ENCODE data around the gene TLR10.
"Not testable (repeated sequence)": the region's sequence is repeated elsewhere in the genome, so short reads cannot be mapped to it uniquely, and the experiment has no call there.

The TLR10 gene

DNA sequence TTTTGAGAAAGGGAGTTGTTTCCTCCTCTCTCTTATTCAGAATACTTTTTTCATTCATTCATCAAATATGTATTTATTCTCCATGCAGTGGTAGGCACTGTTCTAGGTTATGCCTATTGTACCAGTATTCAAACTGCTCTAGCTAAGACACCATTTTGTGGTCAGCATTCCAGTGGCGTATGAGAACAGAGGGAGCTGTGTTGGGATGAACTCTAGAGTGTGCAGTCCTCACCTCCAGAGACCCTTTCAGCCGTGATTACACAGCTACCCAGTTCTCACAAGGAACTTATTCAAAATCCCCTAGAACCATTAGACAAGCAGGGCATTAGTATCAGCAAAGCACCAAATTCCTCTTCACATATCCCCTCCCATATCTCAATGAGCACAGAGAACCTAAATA, 17.6 kb upstream of the TLR10 start:
- no peak for DNase-seq

DNA sequence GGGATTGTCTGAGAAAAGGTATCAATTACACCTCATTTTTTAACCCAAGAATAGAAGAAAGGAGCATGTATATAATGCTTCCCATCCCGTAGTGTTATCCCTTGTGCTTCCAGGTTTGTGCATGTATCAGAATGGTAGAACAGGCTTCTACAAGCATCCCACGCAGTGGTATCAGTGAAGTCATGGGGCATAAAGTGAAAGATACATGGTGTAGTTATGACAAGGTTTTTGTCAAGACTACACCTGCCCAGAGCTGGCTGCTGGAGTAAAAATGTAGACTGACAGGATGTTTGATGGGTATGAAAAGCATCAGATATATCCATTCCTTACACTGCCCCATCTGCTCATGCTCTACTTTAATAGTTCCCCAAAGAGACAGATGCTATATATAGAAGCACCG, 12.3 kb upstream of the TLR10 start:
- no peak for DNase-seq

DNA sequence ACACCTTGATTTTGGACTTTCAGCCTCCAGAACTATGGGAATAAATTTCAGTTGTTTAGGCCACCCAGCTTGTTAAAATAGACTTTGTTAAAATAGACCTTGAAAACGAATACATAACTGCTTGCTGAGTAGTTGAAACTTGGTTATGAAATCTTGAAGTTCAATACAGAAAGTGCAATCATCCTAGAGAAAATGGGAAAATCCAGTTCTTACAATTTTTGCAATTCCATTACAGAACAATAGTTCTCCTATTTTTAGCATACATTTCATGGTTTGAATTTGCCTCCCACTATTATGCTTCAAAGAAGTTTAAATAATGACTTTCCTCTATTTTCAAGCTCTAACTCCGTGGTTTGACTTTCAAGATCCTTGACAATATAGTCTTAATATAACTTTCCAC, 11.3 kb upstream of the TLR10 start:
- no peak for DNase-seq

DNA sequence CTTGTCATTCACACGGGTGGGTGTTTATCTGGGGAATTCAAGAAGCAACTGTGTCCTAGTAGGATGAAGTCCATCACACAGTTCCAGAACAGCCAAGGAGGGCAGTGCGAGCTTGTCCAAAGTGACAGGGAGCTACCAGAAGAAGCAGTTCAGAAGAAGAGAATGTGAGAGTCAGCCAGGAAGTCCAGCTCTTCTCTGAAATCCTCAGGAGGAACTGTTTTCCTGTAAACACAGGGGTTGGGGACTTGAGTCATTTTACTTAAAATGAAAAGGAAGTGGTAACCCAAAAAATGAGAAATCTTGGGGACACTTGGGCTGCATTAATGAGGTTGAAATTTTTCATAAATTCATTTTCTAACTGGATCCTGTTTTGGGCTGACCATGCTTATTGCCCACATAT, 8.2 kb upstream of the TLR10 start:
- no peak for DNase-seq

DNA sequence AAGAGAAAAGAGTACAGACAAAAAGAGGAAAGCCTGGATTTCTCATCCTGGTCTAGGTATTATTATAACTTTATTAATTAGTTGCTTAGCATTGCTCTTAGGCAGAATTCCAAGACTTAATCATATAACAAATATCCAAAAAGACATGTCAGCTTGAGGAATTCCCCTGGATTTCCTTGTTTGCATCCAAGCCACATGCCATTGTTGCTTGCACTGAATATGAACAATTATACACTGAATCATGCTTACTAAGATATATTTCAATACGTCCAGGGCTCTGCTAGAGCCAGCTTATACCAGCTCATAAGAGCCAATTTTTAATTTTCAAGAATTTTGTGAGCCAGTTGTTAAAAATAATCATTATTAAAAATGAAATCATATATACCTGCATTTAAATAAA, 5.5 kb upstream of the TLR10 start:
- no peak for DNase-seq

DNA sequence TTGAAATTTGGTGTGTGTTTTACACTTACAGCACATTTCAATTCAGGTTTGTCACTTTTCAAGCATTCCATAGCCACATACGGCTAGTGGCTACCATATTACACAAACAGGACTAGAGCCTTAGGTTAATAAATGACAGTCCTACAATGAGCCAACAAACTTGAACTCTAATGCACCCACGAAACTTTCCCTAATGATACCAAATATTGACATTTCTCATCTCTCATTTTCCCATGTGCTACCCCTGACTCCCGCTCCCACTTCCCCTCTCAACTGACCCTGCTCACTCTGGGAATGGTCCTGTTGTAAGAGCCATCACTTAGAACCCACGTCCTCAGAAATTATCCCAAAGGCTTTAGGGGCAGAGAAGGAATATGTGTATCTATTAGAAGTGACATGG, 4.9 kb upstream of the TLR10 start:
- no peak for DNase-seq

DNA sequence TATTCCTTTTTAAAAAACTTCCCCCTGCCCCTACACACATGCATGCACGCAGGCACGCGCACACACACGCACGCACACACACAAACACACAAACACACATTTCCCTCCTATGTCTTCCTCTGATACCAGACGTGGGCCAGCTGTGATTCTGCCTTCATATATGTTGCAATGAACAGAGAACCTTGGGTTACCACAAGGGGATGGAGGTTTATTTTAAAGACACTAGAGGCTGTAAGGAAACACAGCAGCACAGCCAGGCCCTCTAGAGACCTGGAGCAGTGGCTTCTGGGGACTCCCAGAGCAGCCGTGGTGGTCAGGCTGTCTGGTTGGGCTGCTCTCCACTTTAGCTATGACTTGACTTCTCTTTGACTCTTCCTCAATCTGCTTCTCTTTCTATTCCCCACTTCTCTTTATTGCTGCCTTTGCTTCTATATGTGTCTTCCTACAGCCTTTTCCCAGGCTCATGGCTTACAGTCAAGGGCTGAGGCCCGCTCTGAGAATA, 3.2 kb upstream of the TLR10 start:
- DNase-seq, result no peak

DNA sequence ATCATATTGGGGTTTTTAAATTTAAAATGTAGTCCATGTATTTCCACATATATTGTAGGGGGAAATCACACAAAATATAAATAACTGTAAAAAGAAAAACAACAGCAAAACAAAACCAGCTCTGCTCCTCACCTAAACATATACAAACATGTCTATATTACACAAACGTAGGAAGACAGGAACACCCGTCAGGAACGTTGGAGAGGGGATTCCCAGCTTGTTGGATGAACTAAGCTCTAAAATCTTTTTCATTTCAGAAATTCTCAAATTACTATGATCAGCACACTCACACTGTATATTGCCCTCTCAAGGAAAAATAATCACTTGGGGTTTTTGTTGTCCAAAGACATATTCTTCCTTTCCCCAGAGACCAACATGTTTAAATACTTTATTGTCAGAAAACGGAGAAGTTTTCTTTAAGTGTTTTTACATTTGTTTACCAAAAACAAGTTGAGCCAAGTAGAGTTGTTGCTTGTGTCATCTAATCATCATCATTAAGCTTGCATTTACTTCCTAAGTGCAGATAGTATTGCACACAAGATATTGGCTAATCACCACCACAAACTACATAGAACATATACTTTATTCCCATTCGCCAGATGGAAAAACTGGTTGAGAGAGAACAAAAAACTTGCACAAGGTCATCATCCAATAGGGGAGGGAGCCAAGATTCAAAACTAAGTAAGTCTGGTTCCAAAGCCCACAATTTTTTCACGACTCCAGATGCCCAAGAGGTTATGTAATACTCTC, 2.4 kb upstream of the TLR10 start:
- no peak for DNase-seq

DNA sequence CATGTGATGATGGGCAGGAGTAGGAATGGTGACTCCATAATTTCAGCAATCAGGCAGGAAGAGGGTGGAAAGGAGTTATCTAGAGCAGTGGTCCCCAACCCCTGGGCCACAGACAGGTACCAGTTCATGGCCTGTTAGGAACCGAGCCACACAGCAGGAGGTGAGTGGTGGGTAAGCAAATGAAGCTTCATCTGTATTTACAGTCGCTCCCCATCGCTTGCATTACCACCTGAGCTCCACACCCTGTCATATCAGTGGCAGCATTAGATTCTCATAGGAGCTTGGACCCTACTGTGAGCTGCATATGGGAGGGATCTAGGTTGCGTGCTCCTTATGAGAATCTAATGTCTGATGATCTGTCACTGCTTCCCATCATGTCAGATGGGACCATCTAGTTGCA, 1.4 kb upstream of the TLR10 start:
- DNase-seq, result no peak

DNA sequence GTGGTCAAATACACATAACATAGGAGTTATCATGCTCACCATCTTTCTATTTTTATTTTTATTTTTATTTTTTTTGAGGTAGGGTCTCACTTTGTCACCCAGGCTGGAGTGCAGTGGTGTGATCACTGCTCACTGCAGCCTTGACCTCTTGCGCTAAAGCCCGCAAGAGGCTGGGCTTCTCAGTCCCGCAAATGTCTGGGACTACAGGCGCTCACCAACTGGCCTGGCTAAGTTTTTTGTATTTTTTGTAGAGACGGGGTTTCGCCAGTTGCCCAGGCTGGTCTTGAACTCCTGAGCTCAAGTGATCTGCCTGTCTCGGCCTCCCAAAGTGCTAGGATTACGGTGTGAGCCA, 295 bp upstream of the TLR10 start:
- DNase-seq, result no peak

DNA sequence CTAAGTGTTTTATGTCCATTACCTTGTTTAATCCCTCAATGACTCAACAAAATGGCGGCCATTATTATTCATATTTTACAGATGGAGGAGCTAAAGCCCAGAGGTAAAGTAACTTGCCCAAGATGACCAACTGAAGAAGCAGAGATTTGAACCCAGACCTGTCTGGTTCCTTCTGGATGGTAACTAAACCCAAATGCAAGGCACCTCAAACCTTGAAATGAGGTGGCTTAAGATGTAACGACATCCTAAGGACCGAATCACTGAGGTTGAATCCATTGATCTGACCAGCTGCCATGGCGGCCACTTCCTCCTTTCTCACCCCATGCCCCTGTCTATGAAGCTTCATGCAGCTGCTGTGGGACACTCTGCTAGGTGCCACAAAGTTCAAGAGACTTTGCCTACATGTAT, 932 bp downstream of the TLR10 start:
- DNase-seq, result no peak

DNA sequence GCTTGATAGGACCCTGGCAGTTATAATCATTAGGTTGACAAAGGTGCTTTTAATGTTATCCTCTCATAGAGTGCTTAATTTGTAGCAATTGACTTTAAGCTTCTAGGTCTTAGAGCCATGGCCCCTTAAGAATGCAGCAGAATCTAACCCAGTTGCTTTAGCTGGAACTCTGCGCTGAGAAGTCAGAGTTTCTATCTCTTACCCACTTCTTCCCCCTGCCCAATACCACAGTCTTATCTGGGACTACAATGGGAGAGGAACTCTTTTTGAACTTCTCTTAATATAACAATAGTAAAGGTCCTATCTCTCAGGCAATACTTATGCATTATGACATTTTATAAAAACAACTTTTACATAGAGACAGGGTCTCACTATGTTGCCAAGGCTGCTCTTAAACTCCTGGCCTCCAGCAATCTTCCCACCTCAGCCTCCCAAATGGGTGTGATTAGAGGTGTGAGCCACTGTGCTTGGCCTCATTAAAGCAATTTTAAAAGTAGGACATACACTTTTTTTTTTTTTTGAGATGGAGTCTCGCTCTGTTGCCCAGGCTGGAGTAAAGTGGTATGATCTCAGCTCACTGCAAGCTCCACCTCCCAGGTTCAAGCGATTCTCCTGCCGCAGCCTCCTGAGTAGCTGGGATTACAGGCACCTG, 1.8 kb downstream of the TLR10 start:
- DNase-seq, result no peak

DNA sequence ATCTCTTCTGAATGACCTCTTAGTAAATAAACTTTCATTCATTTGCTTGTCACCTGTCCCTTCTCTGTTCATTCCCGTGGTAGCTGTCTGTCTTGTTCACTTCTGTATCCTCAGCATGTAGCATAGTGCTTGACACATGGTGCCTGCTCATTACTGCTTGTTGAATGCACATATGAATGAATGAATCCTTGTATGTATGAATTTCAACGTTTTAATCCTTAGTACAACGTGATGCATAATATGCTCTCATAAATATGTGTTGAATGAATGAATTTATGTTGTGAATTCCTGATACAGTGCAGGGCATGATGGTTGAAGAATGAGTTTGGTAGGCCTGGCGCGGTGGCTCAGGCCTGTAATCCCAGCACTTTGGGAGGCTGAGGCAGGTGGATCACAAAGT, 3.0 kb downstream of the TLR10 start:
- no peak for DNase-seq

DNA sequence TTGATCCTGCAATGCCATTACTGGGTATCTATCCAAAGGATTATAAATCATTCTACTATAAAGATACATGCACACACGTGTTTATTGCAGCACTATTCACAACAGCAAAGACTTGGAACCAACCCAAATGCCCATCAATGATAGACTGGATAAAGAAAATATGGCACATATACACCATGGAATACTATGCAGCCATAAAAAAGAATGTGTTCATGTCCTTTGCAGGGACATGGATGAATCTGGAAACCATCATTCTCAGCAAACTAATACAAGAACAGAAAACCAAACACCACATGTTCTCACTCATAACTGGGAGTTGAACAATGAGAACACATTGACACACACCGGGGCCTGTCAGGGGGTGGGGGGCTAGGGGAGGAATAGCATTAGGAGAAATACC, 4.9 kb downstream of the TLR10 start:
- not testable (repeated sequence) for DNase-seq

DNA sequence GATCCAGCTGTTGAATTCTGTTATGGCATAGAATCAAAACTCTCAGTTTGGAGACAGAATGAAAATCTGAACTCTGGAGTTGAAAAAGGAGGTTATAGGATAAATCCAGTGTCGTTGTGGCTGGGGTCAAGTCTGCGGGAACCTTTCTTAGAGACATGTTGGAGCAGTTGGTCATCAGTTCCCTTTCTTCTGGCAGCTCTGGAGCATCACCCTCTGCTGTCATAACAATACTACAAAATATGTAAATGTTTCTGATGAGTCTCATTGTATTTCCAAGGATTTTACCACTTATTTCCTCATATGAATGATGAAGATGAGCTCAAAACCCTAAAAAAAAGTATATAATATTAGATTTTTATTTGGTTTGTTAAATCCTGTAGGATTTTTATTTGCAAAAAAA, 7.5 kb downstream of the TLR10 start:
- DNase-seq, result no peak

DNA sequence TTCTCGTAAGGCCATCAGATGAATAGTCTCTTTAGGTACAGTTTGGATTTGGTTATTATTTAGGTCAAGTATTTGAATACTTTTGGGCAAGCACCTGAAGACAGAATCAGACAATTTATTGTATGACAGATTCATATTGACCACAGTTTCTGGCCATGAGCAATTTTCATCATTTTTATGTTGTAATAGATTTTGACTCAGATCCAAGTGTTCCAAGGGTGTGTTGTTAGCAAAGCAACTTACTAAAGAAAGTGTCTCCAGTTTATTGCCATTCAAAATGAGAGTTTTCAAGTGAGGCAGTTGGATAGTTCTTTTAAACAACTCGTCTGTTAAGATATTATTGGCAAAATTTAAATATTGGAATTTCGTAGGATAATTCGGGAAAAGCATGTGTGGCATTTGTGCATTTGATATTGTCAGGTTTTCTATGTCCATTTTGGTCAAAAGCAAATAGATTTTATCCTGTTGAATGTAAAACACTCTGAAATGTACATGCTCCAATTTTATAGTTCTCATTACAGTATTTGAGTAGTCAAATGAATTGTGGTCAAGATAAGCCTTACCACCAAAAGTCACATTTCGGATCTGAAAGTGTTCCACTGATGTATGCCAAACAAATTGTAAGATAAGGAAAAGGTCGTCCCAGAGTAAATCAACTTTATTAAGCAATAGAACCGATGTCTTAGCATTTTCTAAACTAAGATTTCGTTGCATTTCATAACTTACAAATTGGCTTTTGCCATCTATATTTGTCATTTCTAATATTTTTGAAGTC, 8.4 kb downstream of the TLR10 start:
- no peak for DNase-seq

DNA sequence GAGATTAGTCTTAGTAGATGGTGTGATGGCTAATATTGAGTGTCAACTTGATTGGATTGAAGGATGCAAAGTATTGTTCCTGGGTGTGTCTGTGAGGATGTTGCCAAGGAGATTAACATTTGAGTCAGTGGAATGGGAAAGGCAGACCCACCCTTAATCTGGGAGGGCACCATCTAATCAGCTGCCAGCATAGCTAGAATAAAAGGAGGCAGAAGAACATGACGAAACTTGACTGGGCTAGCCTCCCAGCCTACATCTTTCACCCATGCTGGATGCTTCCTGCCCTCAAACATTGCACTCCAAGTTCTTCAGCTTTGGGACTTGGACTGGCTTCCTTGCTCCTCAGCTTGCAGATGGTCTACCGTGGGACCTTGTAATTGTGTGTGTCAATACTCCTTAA, 12.5 kb downstream of the TLR10 start:
- not testable (repeated sequence) for DNase-seq

DNA sequence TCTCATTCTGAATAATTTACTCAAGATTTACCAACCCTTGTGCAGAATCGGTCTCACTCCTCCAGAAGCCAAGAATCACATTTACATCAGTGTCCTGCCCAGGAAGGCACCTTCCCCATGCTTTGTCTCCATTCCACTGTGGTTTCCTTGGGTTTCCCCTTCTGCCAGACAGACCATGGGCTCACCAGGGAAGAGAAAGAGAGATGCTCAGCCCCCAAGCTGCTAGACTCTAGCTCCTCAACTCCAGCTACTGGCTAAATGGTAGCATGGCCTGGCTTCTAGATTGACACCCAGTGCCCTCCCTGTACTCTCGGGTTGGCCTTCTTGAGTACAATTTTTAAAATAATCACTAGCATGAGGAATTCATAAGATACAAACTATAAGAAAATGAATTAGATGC, 12.9 kb downstream of the TLR10 start:
- DNase-seq, result no peak

DNA sequence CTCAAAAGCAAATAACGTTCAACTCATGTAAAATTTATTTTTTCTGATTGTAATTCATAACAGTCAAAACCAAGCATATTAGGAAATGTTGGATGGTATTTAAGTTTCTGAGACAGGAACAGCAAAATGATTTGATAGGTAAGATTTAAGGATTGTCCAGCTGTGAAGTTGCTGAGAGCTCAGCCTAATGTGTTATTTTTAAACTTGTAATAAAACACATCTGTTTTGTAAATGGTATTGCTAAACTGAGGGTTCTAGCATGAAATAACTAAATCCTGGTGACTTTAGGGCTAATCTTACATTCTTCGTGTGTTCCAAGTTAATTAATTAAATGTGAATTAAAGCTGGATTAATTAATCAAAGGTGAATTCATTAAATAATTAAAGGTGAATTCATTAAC, 13.3 kb downstream of the TLR10 start:
- DNase-seq, result no peak

DNA sequence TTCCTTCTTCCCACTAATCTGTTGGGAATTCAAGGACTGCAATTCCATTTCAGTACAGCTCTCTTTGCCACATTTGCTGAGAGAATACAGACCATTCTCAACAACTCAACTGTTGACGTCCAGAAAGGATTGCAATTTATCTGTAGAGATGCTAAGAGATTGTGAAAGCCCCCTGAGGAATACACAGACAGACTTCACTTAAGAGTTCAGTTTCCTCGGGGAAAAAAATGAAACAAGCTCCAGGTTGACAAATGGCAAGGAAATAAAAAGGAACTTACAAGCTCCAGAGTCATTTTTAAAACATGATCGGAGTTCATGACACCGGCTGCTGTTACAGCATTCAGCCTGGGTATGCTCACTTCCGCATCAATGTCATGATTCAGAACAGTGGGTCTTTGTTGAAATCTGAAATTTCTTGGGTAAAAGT, 13.8 kb downstream of the TLR10 start:
- DNase-seq, result no peak

DNA sequence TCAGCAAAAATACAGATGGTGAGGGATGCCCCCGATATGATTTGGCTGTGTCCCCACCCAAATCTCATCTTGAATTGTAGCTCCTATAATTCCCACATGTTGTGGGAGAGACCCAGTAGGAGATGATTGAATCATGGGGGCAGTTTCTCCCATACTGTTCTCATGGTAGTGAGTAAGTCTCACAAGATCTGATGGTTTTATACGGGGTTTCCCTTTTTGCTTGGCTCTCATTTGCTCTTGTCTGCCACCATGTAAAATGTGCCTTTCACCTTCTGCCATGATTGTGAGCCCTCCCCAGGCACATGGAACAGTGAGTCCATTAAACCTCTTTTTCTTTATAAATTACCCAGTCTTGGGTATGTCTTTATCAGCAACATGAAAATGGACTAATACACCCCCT, 15.8 kb downstream of the TLR10 start:
- DNase-seq, result not testable (repeated sequence)

DNA sequence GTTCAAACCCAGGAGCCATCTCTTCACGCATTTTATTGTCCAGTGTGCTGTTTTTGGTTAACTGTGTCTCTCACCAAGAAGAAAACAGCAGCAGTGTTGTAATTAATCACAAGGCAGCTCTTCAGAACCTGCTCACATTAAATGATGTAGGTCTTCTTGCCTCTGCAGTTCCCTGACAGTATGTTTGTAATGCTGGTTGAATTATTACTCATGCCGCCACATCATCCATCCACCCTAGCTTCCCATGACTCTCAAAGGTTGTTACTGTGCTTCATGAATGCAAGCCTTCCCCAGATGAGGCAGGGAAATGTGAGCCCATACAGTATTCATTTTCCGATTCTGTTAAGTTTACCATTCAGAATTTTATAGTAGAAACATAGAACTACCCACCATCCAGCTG, 17.4 kb downstream of the TLR10 start:
- no peak for DNase-seq

DNA sequence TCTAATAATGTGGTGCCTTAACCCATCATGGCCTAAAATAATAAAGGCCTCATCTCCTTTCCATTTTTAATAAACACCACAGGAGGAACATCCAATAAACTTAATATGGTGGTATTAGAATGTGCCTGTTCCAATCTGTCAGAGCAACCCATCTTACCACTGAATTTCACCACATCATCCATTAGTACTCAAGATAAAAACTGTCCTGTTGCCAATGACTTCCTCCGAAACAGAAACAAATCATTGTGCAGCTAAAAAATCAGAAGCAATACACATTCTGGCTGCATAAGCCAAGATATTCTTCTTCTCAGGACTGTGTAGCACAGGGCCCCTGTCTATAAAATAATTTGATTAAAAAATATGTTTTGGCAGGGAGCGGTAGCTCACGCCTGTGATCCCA, 18.5 kb downstream of the TLR10 start:
- no peak for DNase-seq

DNA sequence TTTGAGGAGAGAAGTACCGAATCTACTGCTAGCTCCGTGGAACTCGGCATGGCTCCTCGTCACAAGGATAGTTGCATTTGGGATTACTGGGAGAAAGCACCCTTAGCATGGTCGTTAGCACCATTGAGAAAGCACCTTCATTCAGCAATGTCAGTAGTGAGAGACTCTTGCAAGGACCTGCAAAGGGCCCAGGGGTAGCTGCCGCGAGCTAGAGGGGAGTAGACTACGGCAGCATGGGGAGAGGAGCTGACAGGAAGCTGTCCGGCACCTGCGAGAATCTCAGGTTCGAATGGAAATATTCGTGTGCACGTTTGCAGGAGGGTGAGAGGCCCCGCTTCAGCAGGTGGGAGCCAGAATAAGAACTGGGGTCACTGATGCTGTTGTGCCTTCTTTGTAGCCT, 20.2 kb downstream of the TLR10 start:
- no peak for DNase-seq

Measured in CD4-positive, alpha-beta T cell treated with Interleukin-17A for 4 hours (primary cell).